Sigmoid colon (tissue), 4 donors: ENCODE results near the gene FAR1.

ENCODE experiments used
- CTCF ChIP-seq, 4 experiments: fragments of 450-650 bp in 3 of 4; fragments of 200-600 bp in 1 of 4; IDR thresholded peaks; one replicate each; pipeline ENCODE4 v1.5.1; 2016 to 2019; ENCODE audit warnings: antibody characterized with exemption in 4 of 4, mild to moderate bottlenecking in 3 of 4, moderate library complexity in 2 of 4
- POLR2A ChIP-seq, 2 donors: fragments of 450-650 bp; IDR thresholded peaks; one replicate each; pipeline ENCODE4 v1.6.1; 2016; ENCODE audit warnings: antibody characterized with exemption in 2 of 2, mild to moderate bottlenecking in 2 of 2, moderate library complexity in 2 of 2
- POLR2AphosphoS5 ChIP-seq, 4 donors: sonication (generic); formaldehyde crosslinking; IDR thresholded peaks; one replicate each; pipeline ENCODE4 v1.6.1; 2017; ENCODE audit warnings: antibody characterized with exemption in 4 of 4

DNA sequence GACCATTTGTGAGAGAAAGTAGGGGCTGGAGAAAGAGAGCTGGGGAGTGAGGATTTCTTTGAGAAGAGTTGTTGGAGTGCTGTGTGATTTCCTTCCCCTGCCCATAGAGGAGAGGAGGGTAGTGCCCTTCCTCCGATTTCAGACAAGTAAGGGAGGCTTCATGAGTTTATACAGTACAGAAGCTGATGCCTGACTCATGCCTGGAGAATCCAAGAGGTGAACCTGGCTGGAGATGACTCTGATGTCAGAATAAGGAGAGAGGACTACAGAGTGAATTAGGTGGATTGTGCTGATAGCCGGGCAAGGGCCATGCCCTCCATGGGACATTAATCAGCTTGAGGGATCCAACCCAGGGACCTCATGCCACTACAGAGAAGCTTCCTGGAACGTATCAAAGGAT is 91.6 kb downstream of the FAR1 start:
- no peak for TF ChIP-seq CTCF (IDR thresholded peaks at IDR 0.05)
- TF ChIP-seq POLR2A (IDR thresholded peaks at IDR 0.05), result no peak
- TF ChIP-seq POLR2AphosphoS5 (IDR thresholded peaks at IDR 0.05), result no peak
